HG02870 (cell line): ENCODE measurements around the gene NADK.

ENCODE experiments used
- ATAC-seq: cut with Tn5 transposase; IDR thresholded peaks from one replicate; pipeline ENCODE4 v1.9.1; 2021; ENCODE audit warnings: mild to moderate bottlenecking, moderate library complexity; ENCODE audit not compliant: unreplicated experiment

Gene NADK, protein sequence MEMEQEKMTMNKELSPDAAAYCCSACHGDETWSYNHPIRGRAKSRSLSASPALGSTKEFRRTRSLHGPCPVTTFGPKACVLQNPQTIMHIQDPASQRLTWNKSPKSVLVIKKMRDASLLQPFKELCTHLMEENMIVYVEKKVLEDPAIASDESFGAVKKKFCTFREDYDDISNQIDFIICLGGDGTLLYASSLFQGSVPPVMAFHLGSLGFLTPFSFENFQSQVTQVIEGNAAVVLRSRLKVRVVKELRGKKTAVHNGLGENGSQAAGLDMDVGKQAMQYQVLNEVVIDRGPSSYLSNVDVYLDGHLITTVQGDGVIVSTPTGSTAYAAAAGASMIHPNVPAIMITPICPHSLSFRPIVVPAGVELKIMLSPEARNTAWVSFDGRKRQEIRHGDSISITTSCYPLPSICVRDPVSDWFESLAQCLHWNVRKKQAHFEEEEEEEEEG

DNA sequence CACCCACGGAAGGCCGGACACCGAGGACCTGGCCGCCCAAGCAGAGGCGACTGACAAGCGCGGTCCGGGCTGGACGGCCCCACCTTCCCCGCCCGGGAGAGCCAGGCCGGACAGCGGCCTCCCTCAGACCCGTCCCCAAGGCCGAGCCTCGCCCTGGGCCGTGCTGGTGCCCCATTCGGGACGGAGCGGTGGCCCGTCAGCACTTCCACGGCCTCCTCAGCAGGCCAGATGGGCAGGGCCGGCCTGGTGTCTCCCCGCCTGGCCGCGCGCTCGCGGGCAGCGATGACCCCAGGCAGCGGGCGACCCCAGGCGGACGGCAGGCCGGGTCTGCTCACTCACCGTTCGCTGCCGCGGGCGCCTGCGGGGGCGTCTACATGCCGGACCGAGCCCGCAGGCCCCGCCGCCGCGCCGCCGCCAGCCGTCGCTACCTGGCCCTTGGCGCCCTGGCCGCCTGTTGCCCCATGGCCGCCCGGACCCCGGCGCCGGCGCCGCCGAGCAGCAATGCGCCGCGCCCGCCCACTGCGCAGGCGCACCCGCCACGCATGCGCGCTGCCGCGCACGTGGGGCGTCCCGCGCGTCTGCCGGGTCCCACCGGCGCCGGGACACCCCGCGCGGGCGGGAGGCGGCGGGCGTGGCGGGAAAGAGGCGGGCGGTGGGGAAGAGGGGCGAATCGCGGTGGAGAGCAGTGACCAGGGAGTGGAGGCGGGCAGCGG is at the start of gene NADK:
TSS of gene NADK (minus strand) at position 521 of the 713 bp plus-strand sequence. CDS start 13,064 bp downstream, outside the sequence.
- ATAC-seq = peak; percentile 29

DNA sequence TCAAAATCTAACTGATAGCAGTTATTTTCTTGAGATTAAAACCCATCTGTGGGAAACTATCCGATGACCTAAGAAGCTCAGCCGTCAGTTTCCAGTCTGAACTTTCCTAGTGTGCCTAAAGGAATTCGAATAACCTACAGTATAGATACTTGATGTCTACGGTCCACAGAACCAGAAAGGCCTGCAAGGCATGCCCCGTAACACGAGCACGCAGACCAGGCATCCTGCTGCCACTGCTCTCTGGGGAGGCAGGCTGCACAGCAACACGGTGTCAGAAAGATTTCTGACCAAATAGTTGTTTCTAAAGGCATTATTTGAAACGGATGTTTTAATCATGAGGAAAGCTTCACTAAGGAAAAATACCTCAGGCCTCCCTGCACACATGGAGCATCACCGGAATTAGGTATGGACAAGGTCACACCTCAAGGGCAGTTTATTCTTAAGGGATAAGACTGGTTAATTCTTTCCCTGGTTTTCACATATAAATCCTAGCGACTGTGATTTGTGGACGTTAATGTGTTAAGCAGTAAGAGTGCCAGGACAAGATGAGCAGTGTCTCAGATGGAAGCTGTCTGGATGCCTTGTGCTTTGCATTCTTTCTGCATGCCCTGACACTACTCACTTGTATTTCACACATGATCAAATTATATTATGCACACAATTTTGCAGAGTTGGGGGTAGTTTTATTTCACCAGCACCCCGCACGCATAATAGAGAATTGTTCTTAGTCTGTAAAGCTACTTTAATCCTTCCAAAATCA is 49.0 kb upstream of the NADK start:
- ATAC-seq = no peak

DNA sequence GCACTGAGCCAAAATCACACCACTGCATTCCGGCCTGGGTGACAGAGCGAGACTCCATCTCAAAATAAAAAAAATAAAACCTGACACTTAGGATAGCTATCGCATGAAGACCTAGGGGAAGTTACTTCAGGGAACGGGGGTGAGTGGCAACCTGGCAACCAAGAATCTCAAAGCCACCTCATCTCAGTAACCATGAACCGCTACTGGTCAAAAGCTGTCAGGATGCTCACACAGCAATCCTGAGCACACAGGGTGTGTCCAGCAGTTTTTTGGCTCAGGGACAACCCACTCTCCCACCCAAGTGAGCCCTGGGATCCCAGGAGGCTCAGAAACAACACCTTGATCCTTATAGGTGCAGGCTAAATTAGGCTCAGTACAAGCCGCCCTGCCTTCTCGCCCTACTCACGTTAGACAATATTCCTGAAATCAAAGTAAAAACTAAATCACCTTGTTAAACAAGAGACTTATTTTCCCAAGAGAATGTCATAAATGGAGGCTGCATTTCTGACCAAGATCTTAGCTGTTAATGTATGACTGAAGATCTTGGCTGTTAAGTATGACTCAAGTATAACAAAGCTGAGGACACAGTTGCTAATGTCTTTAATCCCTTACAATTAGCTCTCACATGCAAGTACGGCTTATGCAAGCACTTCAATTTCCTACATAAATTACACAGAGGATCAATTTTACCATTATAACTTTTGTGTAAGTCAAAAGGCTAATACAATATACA is 48.3 kb upstream of the NADK start:
- ATAC-seq = no peak

DNA sequence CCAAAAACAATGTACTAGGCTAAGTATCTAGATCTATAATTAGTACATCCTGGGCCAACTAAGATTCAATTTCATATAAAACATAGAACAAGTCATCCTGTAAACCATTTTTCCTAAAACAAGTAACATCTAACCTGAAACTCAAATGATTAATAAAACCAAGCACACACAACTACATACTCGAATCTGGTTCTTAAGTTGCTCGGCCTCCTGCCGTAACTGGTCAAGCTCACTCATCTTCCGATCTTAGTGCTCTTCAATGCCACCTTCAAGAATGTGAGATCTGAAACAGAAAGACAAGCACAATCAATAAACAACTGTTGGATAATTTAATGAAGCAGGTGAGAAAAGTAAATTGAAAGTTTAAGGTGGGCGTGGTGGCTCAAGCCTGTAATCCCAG is 46.9 kb upstream of the NADK start:
- ATAC-seq = no peak

DNA sequence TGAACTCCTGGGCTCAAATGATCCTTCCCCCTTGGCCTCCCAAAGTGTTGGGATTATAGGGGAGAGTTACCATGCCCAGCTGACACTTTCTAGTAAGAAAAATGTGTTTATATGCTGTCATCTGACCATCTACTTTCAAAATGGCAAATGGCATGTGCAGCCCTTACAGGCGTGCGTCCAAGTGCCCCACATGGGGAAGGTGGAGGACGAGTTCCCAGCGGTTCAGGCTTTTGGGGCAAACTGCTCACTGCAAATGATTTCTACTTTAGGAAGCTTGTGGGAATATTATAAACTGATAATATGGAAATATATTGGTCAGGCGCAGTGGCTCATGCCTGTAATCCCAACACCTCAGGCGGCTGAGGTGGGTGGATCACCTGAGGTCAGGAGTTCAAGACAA is 41.5 kb upstream of the NADK start:
- ATAC-seq = no peak

DNA sequence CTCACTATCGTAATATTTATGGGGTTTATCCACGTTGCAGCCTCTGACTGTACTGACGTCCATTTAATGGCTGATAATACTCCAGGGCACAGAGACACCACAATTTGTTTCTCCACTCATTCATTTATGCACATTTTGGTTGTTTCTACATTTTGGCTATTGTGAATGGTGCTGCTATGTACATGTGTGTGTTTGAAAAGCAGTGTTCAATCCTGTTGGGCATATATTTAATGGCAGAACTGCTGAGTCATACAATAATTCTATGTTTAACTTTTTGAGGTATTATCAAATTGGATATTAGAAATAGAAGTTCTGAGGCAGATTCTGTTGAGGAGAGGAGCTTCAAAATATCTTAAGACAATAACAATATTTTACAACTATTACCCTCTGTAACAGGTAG is 39.0 kb upstream of the NADK start:
- ATAC-seq = no peak

DNA sequence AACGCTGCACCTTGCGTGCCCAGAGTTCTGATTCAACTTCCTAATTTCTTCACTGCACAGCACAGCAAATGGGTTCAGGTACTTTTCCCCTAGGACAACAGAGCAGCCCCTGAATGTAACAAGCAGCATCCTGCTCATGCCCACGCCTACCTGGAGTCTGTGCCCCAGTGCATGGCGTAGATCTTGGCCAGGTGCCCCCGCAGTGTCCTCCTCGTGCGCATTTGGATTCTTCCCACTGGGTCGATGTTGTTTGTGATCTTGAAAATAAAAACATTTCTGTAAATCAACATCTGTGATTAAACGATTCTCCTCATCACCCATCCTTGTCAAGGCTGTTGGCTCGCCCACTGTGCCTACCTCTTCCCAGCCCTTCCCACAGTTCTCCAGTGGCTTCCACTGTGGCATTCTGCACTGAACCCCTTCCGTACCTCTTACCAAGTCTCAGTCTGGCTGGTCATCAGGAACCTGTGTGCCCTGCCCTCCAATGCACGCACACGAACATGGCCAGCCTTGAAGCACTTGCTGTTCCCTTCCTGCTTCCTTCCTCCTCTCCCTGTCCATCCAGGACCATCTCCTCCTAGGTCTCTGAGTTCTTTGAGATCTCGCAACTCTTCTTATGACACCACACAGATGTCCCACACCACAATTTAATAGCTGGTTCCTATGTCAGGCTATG is 37.5 kb upstream of the NADK start:
- no peak for ATAC-seq

DNA sequence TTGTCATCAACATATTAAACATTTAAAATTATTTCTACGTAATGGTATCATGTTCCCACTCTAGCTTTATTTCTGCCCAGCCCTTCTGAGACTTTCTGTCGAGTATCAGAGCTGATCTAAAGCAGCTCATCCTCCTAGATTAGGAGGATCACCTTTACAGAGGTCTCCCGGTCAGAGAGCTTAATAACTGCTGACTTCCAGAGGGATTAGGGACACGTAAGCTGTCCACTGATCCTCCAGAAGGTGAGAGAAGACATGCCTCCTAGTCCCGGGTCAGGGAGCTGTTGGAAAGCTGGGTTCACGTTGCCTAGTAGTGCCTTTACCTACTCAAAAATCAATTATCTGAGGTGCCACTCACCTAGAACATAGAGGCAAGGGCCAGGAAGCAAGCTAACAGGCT is 31.2 kb upstream of the NADK start:
- ATAC-seq = no peak

DNA sequence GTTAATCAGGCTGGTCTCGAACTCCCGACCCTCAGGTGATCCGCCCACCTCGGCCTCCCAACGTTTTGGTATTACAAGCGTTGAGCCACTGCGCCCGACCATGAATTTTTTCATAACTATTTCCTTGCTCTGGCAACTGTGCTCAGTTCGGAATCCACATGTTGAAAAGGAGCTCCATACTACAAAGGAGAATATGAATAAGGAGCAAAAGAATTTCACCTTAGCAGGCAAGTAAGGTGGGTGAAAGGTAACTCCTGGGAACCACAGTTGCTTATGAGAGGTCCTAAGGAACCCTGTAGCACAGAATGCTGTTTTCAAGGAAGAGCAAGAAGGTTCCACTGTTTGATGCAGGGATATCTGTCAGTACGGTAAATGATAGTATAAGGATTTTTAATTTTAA is 29.9 kb upstream of the NADK start:
- no peak for ATAC-seq

DNA sequence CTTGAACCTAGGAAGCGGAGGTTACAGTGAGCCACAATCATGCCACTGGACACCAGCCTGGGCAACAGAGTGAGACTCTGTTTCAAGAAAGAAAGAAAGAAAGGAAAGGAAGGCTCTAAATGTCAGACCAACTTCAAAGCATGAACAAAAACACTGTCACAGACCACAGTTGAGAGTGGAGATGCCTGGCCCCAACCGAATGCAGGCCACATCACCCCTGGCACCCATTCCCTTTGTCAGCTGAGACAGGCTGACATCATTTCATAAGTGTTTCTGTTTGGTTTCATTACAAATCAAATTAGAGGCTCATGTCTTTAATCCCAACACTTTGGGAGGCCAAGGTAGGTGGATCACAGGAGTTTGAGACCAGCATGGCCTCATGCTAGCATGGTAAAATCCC is 28.6 kb upstream of the NADK start:
- no peak for ATAC-seq

DNA sequence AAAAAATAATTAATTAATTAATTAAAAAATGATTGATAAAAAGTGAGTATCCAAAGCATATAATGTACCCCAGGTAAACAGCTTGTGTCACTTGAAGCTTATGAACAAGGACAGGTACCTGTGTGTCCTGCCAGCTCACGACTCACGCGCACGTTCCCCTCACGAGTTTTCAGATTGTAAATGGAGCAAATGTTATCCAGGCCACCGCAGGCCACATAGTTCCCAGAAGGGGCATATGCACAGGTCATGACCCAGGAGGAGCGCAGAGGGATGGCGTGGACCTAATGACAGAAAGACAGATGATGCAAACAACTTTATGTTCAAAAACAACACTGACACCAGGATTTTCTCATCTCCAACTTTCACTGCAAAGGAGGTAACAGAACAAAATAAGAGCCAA is 26.0 kb upstream of the NADK start:
- ATAC-seq = no peak

DNA sequence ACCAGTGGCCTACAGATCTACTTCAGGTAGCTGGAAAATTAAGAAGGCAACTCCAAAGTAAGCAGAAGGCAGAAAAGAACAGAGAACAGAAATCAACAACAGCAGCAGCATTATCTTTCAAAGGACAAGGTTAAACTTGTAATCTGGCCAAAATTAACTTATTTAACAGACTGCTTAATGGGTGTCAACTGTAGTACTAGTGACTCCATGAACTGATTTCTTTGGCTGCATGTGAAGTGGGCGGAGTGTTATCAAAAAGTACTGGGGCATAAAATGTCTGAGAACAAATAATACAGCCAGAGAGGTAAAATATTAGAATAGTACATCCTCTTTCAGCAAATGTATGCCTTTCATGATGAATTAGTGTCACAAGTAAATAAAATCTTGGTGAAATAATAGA is 24.6 kb upstream of the NADK start:
- ATAC-seq = no peak

DNA sequence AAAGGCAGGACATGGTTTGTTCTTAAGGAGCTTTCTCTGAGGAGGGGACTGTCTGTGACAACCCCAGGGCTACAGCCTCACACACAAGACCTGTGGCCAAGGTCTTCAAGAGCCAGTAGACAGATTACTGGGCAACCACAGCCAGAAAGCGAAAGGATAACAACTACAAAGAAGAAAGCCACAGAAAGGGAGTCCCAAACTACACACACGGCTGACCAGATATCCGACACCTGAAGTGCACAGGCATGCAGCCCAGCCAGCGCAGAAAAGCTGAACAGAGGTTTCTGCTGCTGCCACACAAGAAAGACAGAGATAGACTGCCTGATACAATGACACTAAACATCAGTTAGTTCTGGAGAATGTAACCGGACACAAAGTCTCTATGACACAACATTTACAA is 21.4 kb upstream of the NADK start:
- ATAC-seq = peak; percentile 61

DNA sequence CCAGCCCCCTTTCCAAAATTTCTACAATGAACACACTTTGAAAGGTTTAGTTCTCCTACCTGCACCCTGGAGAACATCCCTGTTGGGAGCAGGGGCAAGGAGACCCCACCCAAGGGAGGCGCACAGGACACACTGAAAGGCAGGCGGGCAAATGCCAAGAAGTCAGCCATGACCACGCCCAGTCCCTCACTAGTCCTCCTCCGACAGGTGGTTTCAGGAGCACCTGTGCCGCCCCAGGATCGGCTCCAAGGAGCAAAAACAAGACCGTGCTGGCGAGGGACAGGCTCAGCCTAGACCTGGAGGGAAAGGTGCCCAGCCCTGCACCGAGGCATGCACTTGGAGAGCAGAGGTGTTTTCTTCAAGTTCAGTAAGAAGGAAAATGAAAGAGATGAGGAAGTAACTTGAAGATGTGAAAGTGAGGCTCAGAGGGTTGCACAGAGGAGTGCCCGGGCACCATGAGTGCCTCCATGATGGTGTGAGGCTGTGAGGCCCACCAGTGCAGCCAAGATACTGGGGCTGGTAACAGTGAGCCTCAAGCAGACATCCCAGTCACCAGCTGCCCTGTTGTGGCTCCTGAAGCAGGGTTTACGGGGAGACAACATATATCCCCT is 19.6 kb upstream of the NADK start:
- ATAC-seq = no peak

DNA sequence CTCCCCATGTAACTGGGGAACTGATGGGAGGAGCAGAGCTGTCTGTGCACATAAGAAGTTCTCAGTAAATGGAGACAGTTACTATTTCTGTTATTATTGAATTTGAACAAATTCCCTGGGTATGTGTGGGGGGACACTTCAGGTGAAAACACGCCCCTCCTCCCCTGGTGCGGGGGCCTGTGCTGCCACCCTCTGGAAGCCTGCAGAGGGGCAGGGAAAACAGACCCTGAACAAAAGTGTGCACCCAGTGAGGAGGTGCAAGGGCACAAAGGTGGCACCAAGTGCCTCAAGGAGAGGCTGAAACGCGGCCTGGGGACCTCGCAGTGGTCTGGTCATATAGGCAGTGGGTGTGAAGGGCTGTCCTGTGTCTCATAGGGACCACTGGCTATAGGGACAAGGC is 18.2 kb upstream of the NADK start:
- no peak for ATAC-seq

DNA sequence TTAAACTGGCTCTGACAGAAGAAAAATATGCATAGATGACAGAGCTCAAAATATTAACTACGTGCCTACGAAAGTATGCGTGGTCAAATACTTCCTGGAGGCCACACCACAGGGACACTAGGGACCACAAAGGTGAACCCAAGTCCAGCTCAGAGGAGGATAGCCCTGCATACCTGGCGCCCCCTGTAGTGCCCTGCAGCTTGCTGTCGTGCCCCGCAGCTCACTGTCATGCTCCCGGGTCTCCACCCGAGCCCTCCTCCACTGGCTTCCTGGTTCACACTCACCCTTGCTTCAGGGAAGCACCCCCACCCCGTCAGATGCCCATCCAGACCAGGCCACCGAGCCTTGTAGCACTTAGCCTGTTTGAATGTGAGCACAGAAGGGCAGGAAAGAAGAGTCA is 16.7 kb upstream of the NADK start:
- no peak for ATAC-seq

DNA sequence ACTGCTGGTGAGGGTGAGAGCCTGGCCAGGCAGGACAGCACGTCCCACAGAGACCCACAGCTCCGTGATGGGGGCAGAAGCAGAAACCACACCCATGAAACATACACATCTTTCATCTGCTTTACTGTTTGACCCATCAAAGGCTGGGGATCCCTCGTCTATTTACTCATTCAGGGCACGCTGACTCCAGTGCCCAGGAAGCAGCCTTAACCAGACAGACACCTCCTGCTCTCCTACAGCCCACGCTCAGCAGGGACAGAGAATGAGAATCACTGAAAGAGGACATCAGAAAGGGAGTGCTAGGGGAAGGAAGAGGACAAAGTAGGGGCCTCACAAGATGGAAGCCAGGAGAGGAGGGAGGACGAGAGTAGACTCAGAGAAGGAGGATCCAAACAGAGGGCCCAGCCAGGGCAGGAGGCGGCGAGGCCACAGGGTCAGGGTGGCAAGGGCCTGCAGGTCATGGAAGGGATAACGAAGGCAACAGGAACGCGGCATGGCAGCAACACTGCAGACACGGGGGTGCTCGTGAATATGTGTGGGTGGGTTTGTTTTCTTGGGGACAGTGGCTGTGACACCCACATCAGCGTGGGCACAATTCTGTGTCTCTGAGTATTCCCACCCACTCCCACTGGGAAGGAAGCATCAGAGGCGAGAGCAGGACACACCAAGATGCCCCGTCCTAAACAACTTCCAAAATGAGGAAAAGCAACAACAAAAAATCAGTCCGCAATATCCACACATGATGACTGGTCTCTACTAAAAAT is 15.4 kb upstream of the NADK start:
- ATAC-seq = no peak

DNA sequence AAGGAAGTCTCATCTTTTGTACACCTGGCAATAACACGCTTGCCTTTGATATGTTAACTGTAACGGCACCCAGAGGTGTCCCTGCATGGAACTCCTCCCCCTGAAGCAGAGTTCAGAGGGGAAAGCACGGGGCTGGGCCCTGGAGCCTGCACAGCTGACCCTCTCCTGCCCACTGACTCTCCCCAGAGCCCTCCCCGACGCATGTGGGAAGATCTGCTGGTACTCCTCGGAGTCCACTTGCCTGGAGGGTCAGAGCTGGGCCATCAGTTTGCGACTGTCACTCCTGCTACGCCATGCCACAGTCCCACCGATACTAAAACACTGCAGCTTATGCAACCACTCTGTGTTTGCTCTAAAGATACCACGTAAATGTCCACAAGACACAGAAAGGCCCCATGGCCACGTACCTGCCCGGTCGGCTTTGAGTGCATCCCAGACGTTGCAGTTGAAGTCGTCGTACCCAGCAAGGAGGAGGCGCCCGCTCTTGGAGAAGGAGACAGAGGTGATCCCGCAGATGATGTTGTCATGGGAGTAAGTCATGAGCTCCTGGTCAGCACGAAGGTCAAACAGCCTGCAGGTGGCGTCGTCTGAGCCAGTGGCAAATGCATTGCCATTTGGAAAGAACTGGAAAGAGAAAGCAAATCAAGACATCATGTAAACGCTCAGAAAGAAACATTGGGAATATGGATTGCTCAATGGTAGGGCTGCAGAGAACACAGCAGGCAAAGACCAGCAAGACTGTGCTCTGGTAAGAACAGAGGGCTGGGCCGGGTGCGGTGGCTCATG is 10.6 kb upstream of the NADK start:
- no peak for ATAC-seq
